Parietal lobe (tissue), 2 donors: ENCODE measurements around the gene PDXP. TPM values are rescaled to one million over a fixed set of nuclear protein-coding genes. Genes with fewer than 3 reads are reported as not detected.

Experiments used
- small RNA-seq: library from RNA; depleted of rRNA; stranded (forward); fragments of <200 nt; gene quantifications from one replicate; pipeline ENCODE3, GENCODE V24; 2014; ENCODE audit warnings: low replicate concordance
- total RNA-seq: library from RNA; depleted of rRNA; stranded (reverse); fragments of >200 nt; gene quantifications from one replicate; pipeline ENCODE4 v1.2.3, GENCODE V29; 2014

The PDXP gene, protein sequence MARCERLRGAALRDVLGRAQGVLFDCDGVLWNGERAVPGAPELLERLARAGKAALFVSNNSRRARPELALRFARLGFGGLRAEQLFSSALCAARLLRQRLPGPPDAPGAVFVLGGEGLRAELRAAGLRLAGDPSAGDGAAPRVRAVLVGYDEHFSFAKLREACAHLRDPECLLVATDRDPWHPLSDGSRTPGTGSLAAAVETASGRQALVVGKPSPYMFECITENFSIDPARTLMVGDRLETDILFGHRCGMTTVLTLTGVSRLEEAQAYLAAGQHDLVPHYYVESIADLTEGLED
- 42.6 TPM for total RNA-seq

DNA sequence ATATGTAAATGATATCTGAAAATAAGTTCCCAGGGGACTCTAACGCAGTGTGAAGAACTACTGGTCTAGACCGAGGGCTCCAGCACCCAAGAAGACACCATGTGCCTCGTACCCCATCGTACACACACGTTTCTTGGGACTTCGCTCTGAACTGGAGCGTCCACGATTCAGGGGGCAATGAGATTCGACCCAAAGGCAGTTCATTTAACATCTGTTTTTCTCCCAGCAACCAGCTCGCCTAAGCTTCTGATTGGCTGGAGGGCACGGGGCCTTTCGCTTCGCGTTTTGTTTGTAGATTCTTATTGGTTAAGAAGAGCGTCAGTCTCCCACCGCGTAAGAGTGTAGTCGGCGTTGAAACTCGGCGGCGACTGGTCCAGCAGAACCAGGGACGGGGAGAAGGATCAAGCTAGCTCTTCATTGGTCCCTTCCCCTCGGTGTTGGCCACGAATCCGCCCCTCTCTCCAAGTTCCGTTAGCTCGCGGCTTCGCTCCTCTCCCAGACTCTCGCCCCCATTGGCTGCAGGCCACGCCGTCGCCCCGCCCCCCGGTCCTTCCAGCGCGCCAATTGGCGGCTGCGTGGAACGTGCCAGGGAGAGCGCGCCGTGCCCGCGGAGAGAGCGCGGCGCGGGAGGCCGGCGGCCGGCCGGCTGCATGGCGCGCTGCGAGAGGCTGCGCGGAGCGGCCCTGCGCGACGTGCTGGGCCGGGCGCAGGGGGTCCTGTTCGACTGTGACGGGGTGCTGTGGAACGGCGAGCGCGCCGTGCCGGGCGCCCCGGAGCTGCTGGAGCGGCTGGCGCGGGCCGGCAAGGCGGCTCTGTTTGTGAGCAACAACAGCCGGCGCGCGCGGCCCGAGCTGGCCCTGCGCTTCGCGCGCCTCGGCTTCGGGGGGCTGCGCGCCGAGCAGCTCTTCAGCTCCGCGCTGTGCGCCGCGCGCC lies at the start of gene PDXP:
Gene PDXP (plus strand): TSS at position 591 of the 933 bp plus-strand sequence. CDS start 60 bp downstream, at position 651.

DNA sequence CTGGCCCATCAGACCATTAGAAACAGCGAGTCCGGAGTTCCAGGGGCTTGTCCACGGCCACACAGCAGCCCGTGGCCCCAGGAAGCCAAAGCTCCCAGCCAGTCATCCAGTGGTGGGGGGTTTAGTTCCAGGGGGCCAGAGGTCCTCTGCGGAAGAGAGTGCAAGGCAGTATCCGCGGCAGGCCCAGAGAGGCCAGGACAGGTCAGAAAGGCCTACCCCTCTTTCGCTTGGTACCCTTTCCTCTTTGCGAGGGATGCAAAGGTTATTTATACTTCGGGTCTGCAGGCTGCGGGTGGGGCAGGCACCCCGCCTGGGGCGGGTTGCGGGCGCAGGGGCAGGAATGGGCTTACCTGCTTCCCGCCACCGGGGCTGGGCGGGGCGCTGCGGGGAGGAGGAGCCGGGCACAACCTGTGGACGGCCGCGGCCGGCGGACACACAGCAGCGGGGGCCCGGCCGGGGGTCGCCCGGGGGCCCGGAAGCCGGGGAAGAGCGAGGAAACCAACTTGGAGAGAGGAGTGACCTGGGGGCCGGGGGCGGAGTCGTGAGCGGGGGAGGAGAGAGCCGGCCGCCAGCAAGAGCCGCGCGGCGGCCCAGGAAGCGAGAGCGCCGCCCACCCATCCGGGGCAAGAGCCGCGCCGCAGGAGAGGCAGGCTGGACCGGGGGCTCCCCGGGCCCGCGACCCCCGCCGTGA lies 19.3 kb upstream of the PDXP start, which contains the start of gene SH3BP1:
Gene SH3BP1 (plus strand): TSS at position 600 of the 691 bp plus-strand sequence. CDS start 119 bp downstream, outside the sequence.

DNA sequence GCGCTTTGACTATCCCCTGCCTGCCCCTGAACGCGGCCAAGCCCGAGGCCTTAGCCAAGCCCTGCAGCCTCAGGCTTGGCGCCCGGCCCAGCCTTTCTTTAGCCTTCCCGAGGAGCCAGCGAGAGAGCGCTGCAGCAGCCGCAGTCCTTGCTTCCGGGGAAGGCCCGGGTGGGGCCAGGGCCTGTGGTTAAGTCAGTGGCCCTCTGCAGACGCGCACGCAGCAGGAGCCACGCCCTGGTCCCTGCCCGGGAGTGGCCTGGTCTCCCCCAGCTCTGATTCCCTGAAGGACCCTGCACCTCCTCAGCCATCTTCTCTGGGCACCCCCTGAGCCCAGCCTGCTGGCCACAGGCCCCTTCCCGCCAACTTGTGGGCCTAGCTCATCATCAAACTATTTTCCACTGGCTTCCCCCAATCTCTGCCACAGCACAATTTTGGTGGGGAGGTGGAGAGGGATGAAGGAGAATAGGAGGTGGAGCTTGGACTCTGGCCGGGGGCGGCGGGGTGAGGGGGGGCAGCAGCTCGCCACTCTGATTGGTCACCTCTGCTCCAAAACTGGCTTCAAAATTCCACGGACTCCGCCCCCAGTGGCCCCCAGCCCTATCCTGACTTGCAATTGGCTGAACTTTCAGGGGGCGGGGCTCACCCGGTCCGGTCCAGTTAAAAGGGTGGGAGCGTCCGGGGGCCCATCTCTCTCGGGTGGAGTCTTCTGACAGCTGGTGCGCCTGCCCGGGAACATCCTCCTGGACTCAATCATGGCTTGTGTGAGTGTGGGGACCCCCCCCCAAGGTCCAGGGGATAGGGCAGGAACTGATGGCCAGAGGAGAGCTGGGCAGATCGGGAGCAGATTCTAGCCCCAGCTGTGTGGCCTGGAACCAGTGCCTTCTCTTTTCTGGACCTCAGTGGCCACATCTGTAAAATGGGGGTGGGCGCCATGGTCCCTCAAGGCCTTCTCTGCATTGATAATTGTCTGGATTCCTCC lies 16.7 kb downstream of the PDXP start, which contains the start of gene LGALS1:
Gene LGALS1 (plus strand): TSS at position 686 of the 979 bp plus-strand sequence. CDS start 67 bp downstream, at position 753.

DNA sequence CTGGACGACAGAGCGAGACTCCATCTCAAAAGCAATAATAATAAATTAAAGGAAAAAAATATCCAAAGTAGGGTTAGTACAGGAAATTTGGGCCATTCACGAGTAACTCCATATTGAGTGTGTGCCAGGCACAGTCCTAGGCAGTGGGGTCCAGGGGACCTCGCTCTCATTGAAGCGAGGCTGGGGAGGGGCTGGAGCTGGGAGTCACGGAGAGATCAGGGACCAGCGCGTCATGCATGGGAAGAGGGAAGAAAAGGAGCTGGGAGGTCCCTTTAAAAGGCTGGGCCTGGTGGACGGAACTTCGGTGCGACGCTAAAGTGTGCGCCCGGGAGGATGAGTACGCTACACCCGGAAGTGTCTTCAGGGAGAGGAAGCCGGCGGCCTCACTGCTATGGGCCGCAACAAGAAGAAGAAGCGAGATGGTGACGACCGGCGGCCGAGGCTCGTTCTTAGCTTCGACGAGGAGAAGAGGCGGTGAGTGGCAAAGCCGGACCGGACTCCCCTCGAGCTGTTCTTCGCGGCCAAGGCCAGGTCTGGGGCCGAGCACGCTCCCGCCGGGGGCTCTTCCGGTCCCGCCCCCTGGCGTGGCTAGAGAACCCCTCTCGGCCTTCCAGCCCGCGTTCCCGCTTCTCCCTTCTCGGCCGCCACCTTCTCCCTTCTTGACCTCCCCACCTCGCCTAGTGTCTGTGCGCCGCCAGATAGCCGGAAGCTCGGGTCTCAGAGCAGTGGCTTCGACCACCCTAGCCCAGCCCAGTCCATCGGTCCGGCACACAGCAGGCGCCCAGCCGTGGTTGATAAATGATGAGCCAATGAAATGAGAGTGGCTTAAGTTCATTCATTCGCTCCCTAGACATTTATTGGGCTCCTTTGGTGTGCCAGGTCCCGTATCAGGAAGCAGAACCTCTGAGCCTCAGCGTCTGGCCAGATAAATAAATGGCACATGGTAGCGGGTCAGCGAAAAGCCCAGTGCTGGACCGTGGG lies 27.8 kb downstream of the PDXP start, which contains the start of gene NOL12:
Gene NOL12 (plus strand): TSS at position 342 of the 981 bp plus-strand sequence. CDS start 50 bp downstream, at position 392.

DNA sequence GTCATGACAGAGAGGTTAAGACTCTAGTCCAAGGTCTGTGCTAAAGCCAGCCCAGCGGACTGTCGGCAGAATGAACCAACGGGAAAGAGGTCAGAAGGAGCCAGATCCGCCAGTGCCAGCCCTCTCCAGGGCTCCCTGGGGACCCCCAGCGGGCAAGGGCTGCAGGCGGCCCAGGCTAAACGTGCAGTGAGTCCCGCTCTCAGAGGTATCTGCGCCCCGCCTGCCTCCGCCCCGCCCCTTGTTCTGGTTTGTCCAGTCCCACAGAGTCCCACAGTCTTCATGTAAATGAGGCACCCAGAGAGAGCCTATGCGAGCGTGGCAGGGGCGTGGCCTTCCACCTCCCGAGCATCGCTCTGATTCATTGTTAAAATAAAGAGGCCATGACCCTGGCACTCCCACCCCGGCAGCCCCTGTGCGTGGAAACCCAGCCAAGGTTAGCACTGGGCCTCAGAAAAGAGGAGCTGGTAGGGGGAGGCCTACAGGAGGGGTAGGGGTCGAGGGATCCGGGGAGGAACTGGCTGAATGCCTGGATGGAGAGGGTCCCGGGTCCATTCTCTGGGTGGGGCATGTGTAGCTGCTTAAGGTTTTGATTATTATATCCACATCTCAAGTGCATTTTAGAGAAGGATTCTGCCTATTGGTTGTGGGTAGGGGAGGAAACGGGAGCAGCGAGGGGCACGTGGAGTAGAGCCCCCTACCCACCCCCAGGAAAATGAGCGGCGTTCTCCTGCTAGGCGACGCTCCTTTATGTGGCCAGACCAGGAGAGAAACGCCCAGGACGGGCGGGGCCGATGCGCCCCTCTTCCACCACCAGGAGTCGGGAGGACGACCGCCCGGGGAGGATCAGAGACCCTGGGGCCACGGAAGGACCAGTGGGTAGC lies 38.4 kb downstream of the PDXP start, which contains the start of gene TRIOBP:
Gene TRIOBP (plus strand): TSS at position 392 of the 881 bp plus-strand sequence. CDS start 4,318 bp downstream, outside the sequence.

Small RNAs within 50 kb of the gene (small RNA-seq; reads per million reads assigned to genes)
- not detected for gene RN7SL385P

Other genes starting within 250 kb of the PDXP start
- gene ELFN2, start 231.2 kb upstream of the PDXP start, total RNA-seq: 21.9 TPM
- 3.4 TPM for gene MFNG, start 172.3 kb upstream of the PDXP start, total RNA-seq
- gene CARD10, start 139.3 kb upstream of the PDXP start, total RNA-seq: 2.2 TPM
- 2.5 TPM for gene CDC42EP1, start 98.2 kb upstream of the PDXP start, total RNA-seq
- gene LGALS2, start 78.6 kb upstream of the PDXP start, total RNA-seq: not detected
- gene GGA1, start 49.9 kb upstream of the PDXP start, total RNA-seq: 70.4 TPM
- gene SH3BP1, start 19.1 kb upstream of the PDXP start, total RNA-seq: 0.94 TPM
- 69.8 TPM for gene LGALS1, start 16.9 kb downstream of the PDXP start, total RNA-seq
- 16.3 TPM for gene NOL12, start 27.6 kb downstream of the PDXP start, total RNA-seq
- 35.7 TPM for gene TRIOBP, start 38.3 kb downstream of the PDXP start, total RNA-seq
- gene GCAT, start 149.2 kb downstream of the PDXP start, total RNA-seq: 7.5 TPM
- not detected for gene GALR3, start 164.7 kb downstream of the PDXP start, total RNA-seq
- gene ANKRD54, start 185.6 kb downstream of the PDXP start, total RNA-seq: 26.3 TPM
- gene EIF3L, start 190.7 kb downstream of the PDXP start, total RNA-seq: 599 TPM
- 38.8 TPM for gene MICALL1, start 247.6 kb downstream of the PDXP start, total RNA-seq